ENCODE results near the gene SH3YL1. TPM values are rescaled to one million over a fixed set of nuclear protein-coding genes. Genes with fewer than 3 reads are reported as not detected.

The SH3YL1 gene
- total and polyA plus RNA-seq, 5 donors from 2014 or later = 27.8 to 52.5 (median 40.6) TPM

DNA sequence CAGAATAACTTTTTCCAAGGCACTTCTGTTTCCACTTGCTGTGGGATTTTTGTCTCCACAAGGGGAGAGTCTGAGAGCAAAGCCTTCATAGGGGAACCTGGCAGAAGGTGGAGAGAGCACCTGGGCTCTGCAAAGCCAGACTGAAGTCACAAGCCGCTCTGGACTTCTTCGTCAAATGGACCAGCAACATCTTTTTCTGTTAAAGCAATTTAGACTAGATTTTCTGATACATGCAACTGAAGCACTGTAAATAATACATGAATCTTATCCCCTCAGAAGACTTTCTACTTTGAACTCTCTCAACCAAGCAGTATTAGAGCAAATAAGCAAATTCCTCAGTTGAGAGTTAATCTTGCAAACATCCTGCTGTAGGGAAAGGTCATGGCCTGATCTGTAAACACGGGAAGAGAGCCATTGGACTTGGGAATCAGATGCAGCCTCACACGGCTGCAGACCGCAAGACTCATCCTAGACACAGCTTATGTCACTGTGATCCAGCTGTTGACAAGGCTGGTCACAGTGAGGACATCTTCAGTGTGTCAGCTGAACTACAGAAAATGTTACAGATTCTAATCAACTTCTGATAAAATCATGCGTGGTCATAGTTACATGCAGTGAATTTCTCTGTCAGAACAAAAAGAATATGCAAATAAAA is 3.2 kb downstream of the SH3YL1 start:
- no peak for ATAC-seq (ENCODE audit: low read depth in 2 of 2)
- Mint-ChIP-seq H3K36me3 (peaks cover 7% of the 10 kb centered on the region), H3K27ac (no peak overlapping the region), H3K9me3 (peaks cover 0 to 9% (median 2%) of the 10 kb centered on the region in 7 donors), H3K4me3 (no peak overlapping the region), H3K4me1 (peaks cover 0 to 32% (median 9%) of the 10 kb centered on the region in 4 donors), H3K27me3 (peaks cover 4% of the 10 kb centered on the region)
- Histone ChIP-seq H3K4me1 (ENCODE audit: control insufficient read depth, insufficient read depth, low read length, poor library complexity, severe bottlenecking) (peaks cover 24% of the 10 kb centered on the region), H3K9me3 (ENCODE audit: control insufficient read depth in 2 of 2, low read length in 2 of 2) (peaks cover 3 to 5% of the 10 kb centered on the region in 2 experiments), H3K27me3 (ENCODE audit: control insufficient read depth, insufficient read depth, low read length) (no peaks in the 10 kb centered on the region), H3K27ac (ENCODE audit: insufficient read depth, low read length, poor library complexity, severe bottlenecking) (no peak overlapping the region), H3K4me3 (ENCODE audit: low read depth, low read length) (no peak overlapping the region), H3K36me3 (ENCODE audit: control insufficient read depth, insufficient read depth, low read length) (no peaks in the 10 kb centered on the region)
- no peak for DNase-seq

GRCh38 chr2:259789-260331 is 4.0 kb downstream of the SH3YL1 start:
- H3K27ac ChIP-seq (ENCODE audit: insufficient read depth, low read length, poor library complexity, severe bottlenecking) = no peak overlapping the region
- DNase-seq = no peak
- H3K27me3 Mint-ChIP-seq = peaks cover 4% of the 10 kb centered on the region

GRCh38 chr2:258933-259332 is 4.9 kb downstream of the SH3YL1 start:
- Histone ChIP-seq H3K9me3 (ENCODE audit: control insufficient read depth in 2 of 2, low read length in 2 of 2) (peaks cover 3 to 5% of the 10 kb centered on the region in 2 experiments), H3K27ac (ENCODE audit: insufficient read depth, low read length, poor library complexity, severe bottlenecking) (no peak overlapping the region), H3K4me1 (ENCODE audit: control insufficient read depth, insufficient read depth, low read length, poor library complexity, severe bottlenecking) (peaks cover 10% of the 10 kb centered on the region), H3K27me3 (ENCODE audit: control insufficient read depth, insufficient read depth, low read length) (no peaks in the 10 kb centered on the region), H3K36me3 (ENCODE audit: control insufficient read depth, insufficient read depth, low read length) (no peaks in the 10 kb centered on the region), H3K4me3 (ENCODE audit: low read depth, low read length) (no peak overlapping the region)
- Mint-ChIP-seq H3K27ac (no peak overlapping the region), H3K4me1 (peaks cover 0 to 21% (median 6%) of the 10 kb centered on the region in 4 donors), H3K36me3 (peaks cover 7% of the 10 kb centered on the region), H3K9me3 (peaks cover 0 to 9% (median 2%) of the 10 kb centered on the region in 7 donors), H3K27me3 (peaks cover 4% of the 10 kb centered on the region), H3K4me3 (no peak overlapping the region)
- ATAC-seq (ENCODE audit: low read depth in 2 of 2) = no peak
- no peak for DNase-seq

More at GRCh38 chr2:259789-260331, 4.0 kb downstream of the SH3YL1 start:
- ATAC-seq (ENCODE audit: low read depth in 2 of 2) = no peak
- H3K27ac Mint-ChIP-seq = no peak overlapping the region
- peaks cover 0 to 9% (median 2%) of the 10 kb centered on the region in 7 donors for H3K9me3 Mint-ChIP-seq
- Histone ChIP-seq H3K4me3 (ENCODE audit: low read depth, low read length) (no peak overlapping the region), H3K36me3 (ENCODE audit: control insufficient read depth, insufficient read depth, low read length) (no peaks in the 10 kb centered on the region), H3K4me1 (ENCODE audit: control insufficient read depth, insufficient read depth, low read length, poor library complexity, severe bottlenecking) (peaks cover 16% of the 10 kb centered on the region), H3K27me3 (ENCODE audit: control insufficient read depth, insufficient read depth, low read length) (no peaks in the 10 kb centered on the region), H3K9me3 (ENCODE audit: control insufficient read depth in 2 of 2, low read length in 2 of 2) (peaks cover 3 to 5% of the 10 kb centered on the region in 2 experiments)
- peaks cover 7% of the 10 kb centered on the region for H3K36me3 Mint-ChIP-seq
- H3K4me1 Mint-ChIP-seq = peaks cover 0 to 24% (median 8%) of the 10 kb centered on the region in 4 donors
- H3K4me3 Mint-ChIP-seq = peak overlapping the region in 1 of 4 donors; percentile 18

- Mint-ChIP-seq H3K4me1 (peaks cover 0 to 17% (median 6%) of the 10 kb centered on the region in 4 donors), H3K27ac (peak overlapping the region in 1 of 3 donors; percentile 14), H3K4me3 (no peak overlapping the region), H3K36me3 (peaks cover 7% of the 10 kb centered on the region), H3K27me3 (peaks cover 4% of the 10 kb centered on the region), H3K9me3 (peaks cover 0 to 9% (median 2%) of the 10 kb centered on the region in 7 donors)
- H3K36me3 ChIP-seq (ENCODE audit: control insufficient read depth, insufficient read depth, low read length) = no peaks in the 10 kb centered on the region
- no peaks in the 10 kb centered on the region for H3K4me1 ChIP-seq (ENCODE audit: control insufficient read depth, insufficient read depth, low read length, poor library complexity, severe bottlenecking)
- no peak overlapping the region for H3K4me3 ChIP-seq (ENCODE audit: low read depth, low read length)
- peaks cover 3 to 5% of the 10 kb centered on the region in 2 experiments for H3K9me3 ChIP-seq (ENCODE audit: control insufficient read depth in 2 of 2, low read length in 2 of 2)
- DNase-seq (no peak), ATAC-seq (ENCODE audit: low read depth in 2 of 2) (no peak)
- no peak overlapping the region for H3K27ac ChIP-seq (ENCODE audit: insufficient read depth, low read length, poor library complexity, severe bottlenecking)
- no peaks in the 10 kb centered on the region for H3K27me3 ChIP-seq (ENCODE audit: control insufficient read depth, insufficient read depth, low read length)
Measured at GRCh38 chr2:257842-258241, 6.0 kb downstream of the SH3YL1 start.

- Histone ChIP-seq H3K36me3 (ENCODE audit: control insufficient read depth, insufficient read depth, low read length) (no peaks in the 10 kb centered on the region), H3K27me3 (ENCODE audit: control insufficient read depth, insufficient read depth, low read length) (no peaks in the 10 kb centered on the region), H3K4me1 (ENCODE audit: control insufficient read depth, insufficient read depth, low read length, poor library complexity, severe bottlenecking) (no peaks in the 10 kb centered on the region), H3K4me3 (ENCODE audit: low read depth, low read length) (no peak overlapping the region), H3K27ac (ENCODE audit: insufficient read depth, low read length, poor library complexity, severe bottlenecking) (no peak overlapping the region), H3K9me3 (ENCODE audit: control insufficient read depth in 2 of 2, low read length in 2 of 2) (peaks cover 3 to 5% of the 10 kb centered on the region in 2 experiments)
- no peak for DNase-seq
- Mint-ChIP-seq H3K9me3 (peaks cover 0 to 9% (median 2%) of the 10 kb centered on the region in 7 donors), H3K4me3 (no peak overlapping the region), H3K36me3 (peaks cover 7% of the 10 kb centered on the region), H3K27ac (no peak overlapping the region), H3K27me3 (peaks cover 4% of the 10 kb centered on the region), H3K4me1 (peaks cover 0 to 13% (median 6%) of the 10 kb centered on the region in 4 donors)
- ATAC-seq (ENCODE audit: low read depth in 2 of 2) = no peak
Measured at GRCh38 chr2:257429-257828, 6.4 kb downstream of the SH3YL1 start.

DNA sequence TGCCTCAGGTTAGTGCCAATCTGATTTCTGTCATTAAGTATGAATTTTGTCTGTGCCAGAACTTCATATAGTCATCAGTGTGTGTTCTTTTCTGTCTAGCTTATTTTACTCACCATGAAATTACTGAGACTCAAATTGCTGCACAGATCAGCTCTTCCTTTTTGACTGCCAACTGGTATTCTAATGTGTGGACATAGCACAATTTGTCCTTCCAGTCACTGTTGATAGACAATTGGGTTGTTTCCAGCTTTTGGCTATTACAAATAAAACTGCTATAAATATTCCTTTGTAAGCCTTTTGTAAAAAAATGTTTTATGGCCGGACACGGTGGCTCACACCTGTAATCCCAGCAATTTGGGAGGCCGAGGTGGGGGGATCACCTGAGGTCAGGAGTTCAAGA is 7.7 kb downstream of the SH3YL1 start:
- H3K27ac ChIP-seq (ENCODE audit: insufficient read depth, low read length, poor library complexity, severe bottlenecking) = no peak overlapping the region
- no peak overlapping the region for H3K4me3 ChIP-seq (ENCODE audit: low read depth, low read length)
- Mint-ChIP-seq H3K36me3 (peaks cover 12% of the 10 kb centered on the region), H3K9me3 (peaks cover 0 to 9% (median 2%) of the 10 kb centered on the region in 7 donors), H3K4me1 (peaks cover 0 to 10% (median 4%) of the 10 kb centered on the region in 4 donors), H3K27me3 (peaks cover 4% of the 10 kb centered on the region), H3K4me3 (no peak overlapping the region), H3K27ac (no peak overlapping the region)
- DNase-seq = no peak
- H3K36me3 ChIP-seq (ENCODE audit: control insufficient read depth, insufficient read depth, low read length) = peaks cover 3% of the 10 kb centered on the region
- no peaks in the 10 kb centered on the region for H3K4me1 ChIP-seq (ENCODE audit: control insufficient read depth, insufficient read depth, low read length, poor library complexity, severe bottlenecking)
- H3K9me3 ChIP-seq (ENCODE audit: control insufficient read depth in 2 of 2, low read length in 2 of 2) = peaks cover 3 to 5% of the 10 kb centered on the region in 2 experiments
- H3K27me3 ChIP-seq (ENCODE audit: control insufficient read depth, insufficient read depth, low read length) = no peaks in the 10 kb centered on the region
- no peak for ATAC-seq (ENCODE audit: low read depth in 2 of 2)

DNA sequence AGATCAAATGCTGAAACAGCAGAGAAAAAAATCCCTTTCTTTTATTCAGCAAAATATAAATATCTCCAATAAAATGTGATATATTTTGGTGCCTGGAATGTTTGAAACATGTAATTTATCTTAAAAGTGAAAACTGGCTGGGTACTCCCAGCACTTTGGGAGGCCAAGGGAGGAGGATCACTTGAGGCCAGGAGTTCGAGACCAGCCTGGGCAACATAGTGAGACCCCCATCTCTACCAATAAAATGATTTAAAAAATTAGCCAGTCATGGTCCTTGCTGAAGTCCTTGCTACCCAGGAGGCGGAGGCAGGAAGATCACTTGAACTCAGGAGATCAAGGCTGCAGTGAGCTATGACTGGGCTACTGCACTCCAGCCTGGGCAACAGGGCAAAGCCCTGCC is 8.6 kb downstream of the SH3YL1 start:
- peaks cover 7% of the 10 kb centered on the region for H3K36me3 Mint-ChIP-seq
- peaks cover 3 to 5% of the 10 kb centered on the region in 2 experiments for H3K9me3 ChIP-seq (ENCODE audit: control insufficient read depth in 2 of 2, low read length in 2 of 2)
- peaks cover under 1% of the 10 kb centered on the region for H3K27me3 Mint-ChIP-seq

More for the DNA sequence above, 8.6 kb downstream of the SH3YL1 start:
- peaks cover 9% of the 10 kb centered on the region for H3K36me3 ChIP-seq (ENCODE audit: control insufficient read depth, insufficient read depth, low read length)
- ATAC-seq (ENCODE audit: low read depth in 2 of 2) (no peak), DNase-seq (no peak)
- no peaks in the 10 kb centered on the region for H3K27me3 ChIP-seq (ENCODE audit: control insufficient read depth, insufficient read depth, low read length)
- no peak overlapping the region for H3K4me3 Mint-ChIP-seq
- peaks cover 0 to 9% (median 1%) of the 10 kb centered on the region in 4 donors for H3K4me1 Mint-ChIP-seq
- H3K4me1 ChIP-seq (ENCODE audit: control insufficient read depth, insufficient read depth, low read length, poor library complexity, severe bottlenecking) = no peaks in the 10 kb centered on the region
- H3K27ac ChIP-seq (ENCODE audit: insufficient read depth, low read length, poor library complexity, severe bottlenecking) = no peak overlapping the region
- H3K4me3 ChIP-seq (ENCODE audit: low read depth, low read length) = no peak overlapping the region
- peaks cover 0 to 9% (median 2%) of the 10 kb centered on the region in 7 donors for H3K9me3 Mint-ChIP-seq
- no peak overlapping the region for H3K27ac Mint-ChIP-seq

Data from CD4-positive, CD25-positive, alpha-beta regulatory T cell (primary cell).